Inflammatory macrophage treated with lipopolysaccharide for 4 hours (primary cell): Measurements from ENCODE around the gene DNAI7.

Experiments used
- DNase-seq: peaks from one replicate; pipeline ENCODE4 v3.0.0-alpha.2; 2020

The DNAI7 gene

GRCh38 chr12:25182765-25183164 is 12.2 kb downstream of the DNAI7 start:
- no peak for DNase-seq

- DNase-seq: no peak
Measured at GRCh38 chr12:25162866-25163265, 32.1 kb downstream of the DNAI7 start.

- peak; percentile 63 for DNase-seq
Measured at GRCh38 chr12:25156061-25156460, 38.9 kb downstream of the DNAI7 start.

GRCh38 chr12:25155022-25155576 is 39.9 kb downstream of the DNAI7 start:
- DNase-seq: peak; percentile 18

GRCh38 chr12:25152055-25152454 is 42.9 kb downstream of the DNAI7 start:
- no peak for DNase-seq

- DNase-seq: peak; percentile 45
Measured at GRCh38 chr12:25151476-25151875, 43.5 kb downstream of the DNAI7 start.

GRCh38 chr12:25146686-25147085 is 48.3 kb downstream of the DNAI7 start:
- peak; percentile 57 for DNase-seq

- DNase-seq: no peak
Measured at GRCh38 chr12:25135531-25136154, 59.3 kb downstream of the DNAI7 start.

GRCh38 chr12:25131270-25131669 is 63.7 kb downstream of the DNAI7 start:
- no peak for DNase-seq

GRCh38 chr12:25130741-25131188 is 64.2 kb downstream of the DNAI7 start:
- DNase-seq: peak; percentile 76

- DNase-seq: no peak
Measured at GRCh38 chr12:25126746-25127145, 68.2 kb downstream of the DNAI7 start.

GRCh38 chr12:25126101-25126500 is 68.9 kb downstream of the DNAI7 start:
- DNase-seq: no peak

GRCh38 chr12:25124493-25124892 is 70.5 kb downstream of the DNAI7 start:
- no peak for DNase-seq

- DNase-seq: no peak
Measured at GRCh38 chr12:25123126-25123525, 71.8 kb downstream of the DNAI7 start.

GRCh38 chr12:25121916-25122315 is 73.0 kb downstream of the DNAI7 start:
- DNase-seq: no peak

GRCh38 chr12:25121110-25121509 is 73.8 kb downstream of the DNAI7 start:
- DNase-seq: no peak

- DNase-seq: no peak
Measured at GRCh38 chr12:25119020-25119419, 75.9 kb downstream of the DNAI7 start.

- no peak for DNase-seq
Measured at GRCh38 chr12:25115677-25116076, 79.3 kb downstream of the DNAI7 start.

- no peak for DNase-seq
Measured at GRCh38 chr12:25113651-25114050, 81.3 kb downstream of the DNAI7 start.

- DNase-seq: no peak
Measured at GRCh38 chr12:25110260-25110659, 84.7 kb downstream of the DNAI7 start.

- peak; percentile 67 for DNase-seq
Measured at GRCh38 chr12:25107920-25108319, 87.0 kb downstream of the DNAI7 start.

- no peak for DNase-seq
Measured at GRCh38 chr12:25106818-25107217, 88.1 kb downstream of the DNAI7 start.

- no peak for DNase-seq
Measured at GRCh38 chr12:25102402-25102801, 92.6 kb downstream of the DNAI7 start.

- DNase-seq: peak; percentile 53
Measured at GRCh38 chr12:25101092-25101445, 93.9 kb downstream of the DNAI7 start.
